Osteocyte (in vitro differentiated cells): ENCODE measurements around the gene S100PBP. TPM values are rescaled to one million over a fixed set of nuclear protein-coding genes. Genes with fewer than 3 reads are reported as not detected.

Experiments
- DNase-seq: peaks from one replicate; pipeline ENCODE4 v3.0.0; 2021; ENCODE audit warnings: mixed read lengths; ENCODE audit not compliant: unreplicated experiment; ENCODE audit errors: extremely low spot score
- H3K27ac Mint-ChIP-seq: one replicate; pipeline ENCODE4 v1.8.0; 2021; ENCODE audit warnings: mild to moderate bottlenecking, mixed read lengths; ENCODE audit not compliant: unreplicated experiment
- H3K27me3 Mint-ChIP-seq: one replicate; pipeline ENCODE4 v1.8.0; 2021; ENCODE audit warnings: mixed read lengths; ENCODE audit not compliant: unreplicated experiment
- H3K36me3 Mint-ChIP-seq: one replicate; pipeline ENCODE4 v1.8.0; 2021; ENCODE audit warnings: mixed read lengths; ENCODE audit not compliant: unreplicated experiment
- H3K4me1 Mint-ChIP-seq: one replicate; pipeline ENCODE4 v1.8.0; 2021; ENCODE audit warnings: mixed read lengths; ENCODE audit not compliant: unreplicated experiment
- H3K4me3 Mint-ChIP-seq: one replicate; pipeline ENCODE4 v1.8.0; 2021; ENCODE audit warnings: mild to moderate bottlenecking, moderate library complexity, mixed read lengths; ENCODE audit not compliant: unreplicated experiment
- H3K9me3 Mint-ChIP-seq: one replicate; pipeline ENCODE4 v1.8.0; 2021; ENCODE audit warnings: mixed read lengths; ENCODE audit not compliant: unreplicated experiment
- CTCF ChIP-seq: fragments of 200-600 bp; sonication (generic); IDR thresholded peaks from 2 replicates; pipeline ENCODE4 v1.5.0; 2021; ENCODE audit warnings: antibody characterized with exemption, mild to moderate bottlenecking, moderate library complexity
- total RNA-seq: library from RNA; stranded (reverse); gene quantifications from 2 replicates; pipeline ENCODE4 v1.2.1, GENCODE V29; 2021

Gene S100PBP
- total RNA-seq, 1 donor from 2014 or later = 49.8 TPM

GRCh38 chr1:32892368-32893197 lies 75.1 kb downstream of the S100PBP start:
- peaks cover 39% of the 10 kb centered on the region for H3K27me3 Mint-ChIP-seq
- no peak overlapping the region for H3K27ac Mint-ChIP-seq
- peak overlapping the region; percentile 73 for H3K4me3 Mint-ChIP-seq
- peaks cover 13% of the 10 kb centered on the region for H3K4me1 Mint-ChIP-seq
- no peak for DNase-seq
- no peaks in the 10 kb centered on the region for H3K36me3 Mint-ChIP-seq
- peak; percentile 74 for TF ChIP-seq CTCF
- no peaks in the 10 kb centered on the region for H3K9me3 Mint-ChIP-seq

GRCh38 chr1:32893198-32894018 lies 76.0 kb downstream of the S100PBP start:
- Mint-ChIP-seq H3K9me3 (no peaks in the 10 kb centered on the region), H3K27ac (no peak overlapping the region), H3K4me3 (peak overlapping the region; percentile 73), H3K4me1 (peaks cover 13% of the 10 kb centered on the region), H3K36me3 (no peaks in the 10 kb centered on the region), H3K27me3 (peaks cover 33% of the 10 kb centered on the region)
- TF ChIP-seq CTCF = peak; percentile 33
- no peak for DNase-seq

- no peaks in the 10 kb centered on the region for H3K36me3 Mint-ChIP-seq
- peaks cover 13% of the 10 kb centered on the region for H3K4me1 Mint-ChIP-seq
- H3K9me3 Mint-ChIP-seq = no peaks in the 10 kb centered on the region
- no peak for DNase-seq
- H3K27me3 Mint-ChIP-seq = peaks cover 30% of the 10 kb centered on the region
- H3K27ac Mint-ChIP-seq = no peak overlapping the region
- TF ChIP-seq CTCF = no peak
- peak overlapping the region; percentile 73 for H3K4me3 Mint-ChIP-seq
Measured at GRCh38 chr1:32894019-32894600, 76.7 kb downstream of the S100PBP start.

GRCh38 chr1:32894681-32895080 lies 77.2 kb downstream of the S100PBP start:
- Mint-ChIP-seq H3K36me3 (no peaks in the 10 kb centered on the region), H3K27me3 (peaks cover 25% of the 10 kb centered on the region), H3K4me1 (peaks cover 13% of the 10 kb centered on the region), H3K27ac (no peak overlapping the region), H3K9me3 (no peaks in the 10 kb centered on the region), H3K4me3 (no peak overlapping the region)
- no peak for DNase-seq
- TF ChIP-seq CTCF = no peak
